ENCODE results near the gene MLIP. TPM values are rescaled to one million over a fixed set of nuclear protein-coding genes. Genes with fewer than 3 reads are reported as not detected.

Gene MLIP
- total and polyA plus RNA-seq, 2 of the 8 experiments (the other 6 are each of a cell fraction or from before 2014, with no cell fraction given) = not detected

- TF ChIP-seq RNF2 (IDR thresholded peaks at IDR 0.05; ENCODE audit: borderline replicate concordance, low read depth, low read length, missing control alignments, poor library complexity, severe bottlenecking) = no peak
- no peak for TF ChIP-seq POLR2A (IDR thresholded peaks at IDR 0.05; ENCODE audit: control extremely low read depth in 1 of 2, low read depth in 2 of 2, low read length in 2 of 2)
- TF ChIP-seq ZNF274 (IDR thresholded peaks at IDR 0.05; ENCODE audit: borderline replicate concordance, extremely low read depth, low read length) = no peak
Measured at GRCh38 chr6:54070025-54070424, 41.2 kb upstream of the MLIP start (continued).
